ENCODE measurements around the gene RING1.

RING1 gene

DNA sequence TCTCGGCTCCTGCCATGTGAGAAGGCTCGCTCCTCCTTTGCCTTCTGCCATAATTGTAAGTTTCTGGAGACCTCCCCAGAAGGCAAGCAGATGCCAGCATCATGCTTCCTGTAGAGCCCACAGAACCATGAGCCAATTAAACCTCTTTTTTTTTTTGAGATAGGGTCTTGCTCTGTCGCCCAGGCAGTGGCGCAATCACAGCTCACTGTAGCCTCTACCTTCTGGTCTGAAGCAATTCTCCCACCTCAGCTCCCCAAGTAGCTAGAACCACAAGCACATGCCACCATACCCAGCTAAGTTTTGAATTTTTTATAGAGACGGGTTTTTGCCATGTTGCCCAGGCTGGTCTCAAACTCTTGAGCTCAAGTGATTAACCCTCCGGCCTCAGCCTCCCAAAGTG lies 28.6 kb downstream of the RING1 start:
- TF ChIP-seq, protein P1, sequence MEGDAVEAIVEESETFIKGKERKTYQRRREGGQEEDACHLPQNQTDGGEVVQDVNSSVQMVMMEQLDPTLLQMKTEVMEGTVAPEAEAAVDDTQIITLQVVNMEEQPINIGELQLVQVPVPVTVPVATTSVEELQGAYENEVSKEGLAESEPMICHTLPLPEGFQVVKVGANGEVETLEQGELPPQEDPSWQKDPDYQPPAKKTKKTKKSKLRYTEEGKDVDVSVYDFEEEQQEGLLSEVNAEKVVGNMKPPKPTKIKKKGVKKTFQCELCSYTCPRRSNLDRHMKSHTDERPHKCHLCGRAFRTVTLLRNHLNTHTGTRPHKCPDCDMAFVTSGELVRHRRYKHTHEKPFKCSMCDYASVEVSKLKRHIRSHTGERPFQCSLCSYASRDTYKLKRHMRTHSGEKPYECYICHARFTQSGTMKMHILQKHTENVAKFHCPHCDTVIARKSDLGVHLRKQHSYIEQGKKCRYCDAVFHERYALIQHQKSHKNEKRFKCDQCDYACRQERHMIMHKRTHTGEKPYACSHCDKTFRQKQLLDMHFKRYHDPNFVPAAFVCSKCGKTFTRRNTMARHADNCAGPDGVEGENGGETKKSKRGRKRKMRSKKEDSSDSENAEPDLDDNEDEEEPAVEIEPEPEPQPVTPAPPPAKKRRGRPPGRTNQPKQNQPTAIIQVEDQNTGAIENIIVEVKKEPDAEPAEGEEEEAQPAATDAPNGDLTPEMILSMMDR (IDR thresholded peaks at IDR 0.05; ENCODE audit: borderline replicate concordance, insufficient read depth, low read depth, low read length) = no peak

DNA sequence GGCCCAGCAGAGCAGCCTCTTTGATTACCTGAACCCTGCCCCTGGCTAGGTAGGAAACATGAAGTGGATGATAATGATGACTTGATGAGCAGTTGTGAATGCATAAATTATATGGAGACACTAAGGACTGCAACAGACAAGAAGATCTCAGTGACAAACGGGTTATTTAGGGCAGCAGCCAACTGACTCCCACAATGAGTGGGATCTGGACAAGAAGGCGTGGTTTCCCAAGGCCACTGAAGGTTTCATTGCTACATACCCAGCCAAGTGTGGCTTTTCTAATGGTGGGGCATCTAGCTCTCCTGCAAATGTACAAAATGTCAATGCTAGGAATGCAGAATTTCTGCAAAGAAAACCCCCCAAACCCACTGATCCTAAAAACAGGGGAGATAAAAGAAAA lies 29.4 kb downstream of the RING1 start:
- no peak overlapping the region for H3K4me3 ChIP-seq (ENCODE audit: low read depth, low read length)
- TF ChIP-seq, protein P1 (IDR thresholded peaks at IDR 0.05; ENCODE audit: borderline replicate concordance, insufficient read depth, low read depth, low read length) = no peak

More for the DNA sequence above, 28.6 kb downstream of the RING1 start:
- no peak overlapping the region for H3K4me3 ChIP-seq (ENCODE audit: low read depth, low read length)

DNA sequence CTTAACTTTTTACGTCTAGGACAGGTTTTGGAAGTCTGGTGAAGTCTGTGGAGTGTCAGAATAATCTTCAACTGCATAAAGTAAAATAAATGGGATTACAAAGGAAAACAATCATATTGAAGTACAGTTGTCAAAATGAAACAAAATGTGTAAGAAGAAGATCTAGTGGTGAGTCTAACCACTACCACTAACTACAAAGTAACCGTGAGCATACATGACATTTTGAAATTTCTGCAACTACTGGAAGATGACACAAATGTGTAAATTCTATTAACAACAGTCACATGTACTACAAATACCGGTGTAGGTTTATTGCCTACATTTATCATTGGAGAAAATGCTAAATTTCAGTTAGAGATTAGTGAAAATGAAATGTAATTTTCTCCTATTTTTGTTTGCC lies 33.7 kb downstream of the RING1 start:
- H3K4me3 ChIP-seq (ENCODE audit: low read depth, low read length) = no peak overlapping the region

DNA sequence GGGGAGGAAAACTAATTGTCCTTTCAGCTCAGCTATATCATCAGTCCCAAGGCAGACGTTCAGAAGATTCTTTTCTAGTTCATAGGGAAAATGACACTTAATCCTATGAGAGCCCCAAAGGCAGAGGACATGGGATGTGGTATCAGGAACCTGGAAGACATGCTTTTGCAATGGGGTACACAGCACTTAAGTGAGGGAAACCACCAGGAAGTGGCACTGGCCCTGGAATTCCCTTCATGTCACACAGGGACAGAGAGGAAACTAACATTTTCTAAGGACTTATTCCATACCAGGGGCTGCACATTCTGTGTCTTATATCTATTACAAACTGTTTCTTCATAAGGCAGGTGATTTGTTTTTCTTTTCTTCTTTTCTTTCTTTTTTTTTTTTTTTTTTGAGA lies 35.2 kb downstream of the RING1 start:
- no peak overlapping the region for H3K4me3 ChIP-seq (ENCODE audit: low read depth, low read length)
- TF ChIP-seq, protein P1 (IDR thresholded peaks at IDR 0.05; ENCODE audit: borderline replicate concordance, insufficient read depth, low read depth, low read length) = no peak

More for the DNA sequence above, 33.7 kb downstream of the RING1 start:
- TF ChIP-seq, protein P1 (IDR thresholded peaks at IDR 0.05; ENCODE audit: borderline replicate concordance, insufficient read depth, low read depth, low read length) = no peak

DNA sequence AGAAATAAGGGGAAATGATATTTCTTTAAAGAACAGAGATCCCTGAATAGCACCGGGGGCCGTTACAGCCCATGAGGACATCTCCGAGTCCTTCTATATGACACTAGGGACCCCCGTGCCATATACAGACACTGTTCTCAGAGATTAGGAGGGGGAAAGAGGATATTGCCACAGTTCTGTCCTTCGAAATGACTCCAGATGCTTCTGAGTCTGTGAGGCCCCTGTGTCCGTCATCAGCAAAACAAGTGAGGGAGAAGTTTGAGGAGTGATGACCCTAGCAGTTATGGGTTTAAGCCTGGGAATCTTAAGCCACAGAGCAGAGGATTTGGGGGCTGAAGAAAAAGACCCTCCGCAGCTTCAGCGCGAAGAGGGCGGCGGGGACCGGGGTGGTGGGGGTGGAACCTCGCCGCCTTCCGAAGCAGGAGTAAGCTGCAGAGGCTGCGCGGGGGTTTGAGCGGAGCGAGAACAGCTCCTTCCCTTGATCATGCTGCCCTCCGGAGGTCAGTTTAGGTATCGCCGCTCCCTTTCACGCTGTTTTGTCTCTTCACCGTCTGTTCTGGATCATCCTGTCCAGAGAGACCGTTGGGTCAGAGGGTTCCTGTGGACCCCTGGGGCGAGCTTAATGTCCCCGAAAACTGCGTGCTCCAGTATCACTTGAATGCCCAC lies 39.8 kb downstream of the RING1 start:
- H3K4me3 ChIP-seq (ENCODE audit: low read depth, low read length) = peak overlapping the region; percentile 43
- TF ChIP-seq, protein P1 (IDR thresholded peaks at IDR 0.05; ENCODE audit: borderline replicate concordance, insufficient read depth, low read depth, low read length) = peak; percentile 93

DNA sequence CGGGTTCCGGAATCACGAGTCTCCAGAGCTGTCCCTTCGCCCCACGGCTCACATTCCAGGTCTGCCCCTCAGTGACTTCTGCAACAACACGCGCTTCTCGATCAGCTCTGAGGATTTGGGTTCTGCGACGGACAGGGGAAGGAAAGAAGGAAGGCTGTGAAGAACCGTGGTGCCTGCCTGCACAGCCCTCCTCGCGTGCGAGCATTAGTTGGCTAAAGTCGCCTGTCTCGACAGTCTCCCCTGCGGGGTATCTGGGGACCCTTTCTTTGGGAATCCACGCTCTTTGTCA lies 40.3 kb downstream of the RING1 start:
- peak overlapping the region; percentile 43 for H3K4me3 ChIP-seq (ENCODE audit: low read depth, low read length)

More for the DNA sequence above, 40.3 kb downstream of the RING1 start:
- TF ChIP-seq, protein P1 (IDR thresholded peaks at IDR 0.05; ENCODE audit: borderline replicate concordance, insufficient read depth, low read depth, low read length) = no peak

Measured in GM12875 (cell line).